Hepatocyte (in vitro differentiated cells): Measurements from ENCODE around the gene CD300LB.

ENCODE experiments used
- CTCF ChIP-seq: fragments of 200-600 bp; sonication (generic); IDR thresholded peaks from 2 replicates; pipeline ENCODE4 v1.5.1; 2016; ENCODE audit warnings: antibody characterized with exemption, mild to moderate bottlenecking; ENCODE audit not compliant: poor library complexity
- EZH2 ChIP-seq: fragments of 200-600 bp; sonication (generic); IDR thresholded peaks from 2 replicates; pipeline ENCODE4 v1.6.1; 2016; ENCODE audit warnings: antibody characterized with exemption, mild to moderate bottlenecking, borderline replicate concordance
- EZH2phosphoT487 ChIP-seq: fragments of 200-600 bp; sonication (generic); IDR thresholded peaks from one replicate; pipeline ENCODE4 v1.6.1; 2018; ENCODE audit warnings: antibody characterized with exemption, mild to moderate bottlenecking, low read depth, moderate library complexity; ENCODE audit not compliant: unreplicated experiment, severe bottlenecking

DNA sequence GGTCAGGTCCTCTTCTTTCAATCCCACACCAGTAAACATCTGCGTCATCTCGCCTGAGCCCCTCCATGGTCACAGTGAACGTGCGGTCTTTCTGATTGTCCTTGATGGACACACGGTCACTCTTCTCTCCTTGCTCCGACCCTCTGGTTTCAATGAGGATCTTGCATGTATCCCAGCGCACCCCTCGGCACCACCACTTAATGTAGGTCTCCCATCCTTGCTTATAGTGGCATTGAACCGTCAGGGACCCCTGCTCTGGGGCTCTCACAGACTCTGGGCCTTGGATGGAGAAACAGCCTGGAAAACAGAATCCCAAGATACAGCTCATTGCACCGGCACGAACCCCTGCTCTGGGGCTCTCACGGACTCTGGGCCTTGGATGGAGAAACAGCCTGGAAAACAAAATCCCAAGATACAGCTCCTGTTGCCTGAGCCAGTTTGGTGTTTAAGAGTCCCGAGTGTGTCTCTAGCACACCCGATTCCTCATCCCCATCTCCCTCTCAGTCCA lies 5.4 kb downstream of the CD300LB start:
- TF ChIP-seq CTCF (no peak), EZH2 (no peak), EZH2phosphoT487 (no peak)
